Kidney epithelial cell (primary cell): ENCODE data around the gene SMIM44. TPM values are rescaled to one million over a fixed set of nuclear protein-coding genes. Genes with fewer than 3 reads are reported as not detected.

Source experiments
- DNase-seq: peaks from one replicate; pipeline ENCODE4 v3.0.0-alpha.2; 2010; ENCODE audit warnings: low read depth
- H3K27me3 ChIP-seq: 2 replicates; pipeline ENCODE4 v1.6.0; 2011; ENCODE audit warnings: low read length; ENCODE audit not compliant: control insufficient read depth, insufficient read depth
- H3K36me3 ChIP-seq: 2 replicates; pipeline ENCODE4 v1.5.1; 2011; ENCODE audit warnings: low read length; ENCODE audit not compliant: control insufficient read depth, insufficient read depth
- H3K4me3 ChIP-seq: 2 replicates; pipeline ENCODE4 v1.5.1; 2011; ENCODE audit warnings: low read depth, mild to moderate bottlenecking, control low read depth, low read length
- total RNA-seq: library from RNA; depleted of rRNA; stranded (reverse); fragments of >200 nt; gene quantifications from 2 replicates; pipeline ENCODE4 v1.2.3, GENCODE V29; 2015
- TF ChIP-seq, protein P1 (sequence below): IDR thresholded peaks from 2 replicates; pipeline ENCODE4 v1.5.1; 2011; ENCODE audit warnings: mild to moderate bottlenecking, moderate library complexity, low read length, control low read depth, inconsistent platforms; ENCODE audit not compliant: insufficient read depth, poor library complexity, severe bottlenecking

Gene SMIM44
- total RNA-seq, 1 donor from 2014 or later = 1.2 TPM

DNA sequence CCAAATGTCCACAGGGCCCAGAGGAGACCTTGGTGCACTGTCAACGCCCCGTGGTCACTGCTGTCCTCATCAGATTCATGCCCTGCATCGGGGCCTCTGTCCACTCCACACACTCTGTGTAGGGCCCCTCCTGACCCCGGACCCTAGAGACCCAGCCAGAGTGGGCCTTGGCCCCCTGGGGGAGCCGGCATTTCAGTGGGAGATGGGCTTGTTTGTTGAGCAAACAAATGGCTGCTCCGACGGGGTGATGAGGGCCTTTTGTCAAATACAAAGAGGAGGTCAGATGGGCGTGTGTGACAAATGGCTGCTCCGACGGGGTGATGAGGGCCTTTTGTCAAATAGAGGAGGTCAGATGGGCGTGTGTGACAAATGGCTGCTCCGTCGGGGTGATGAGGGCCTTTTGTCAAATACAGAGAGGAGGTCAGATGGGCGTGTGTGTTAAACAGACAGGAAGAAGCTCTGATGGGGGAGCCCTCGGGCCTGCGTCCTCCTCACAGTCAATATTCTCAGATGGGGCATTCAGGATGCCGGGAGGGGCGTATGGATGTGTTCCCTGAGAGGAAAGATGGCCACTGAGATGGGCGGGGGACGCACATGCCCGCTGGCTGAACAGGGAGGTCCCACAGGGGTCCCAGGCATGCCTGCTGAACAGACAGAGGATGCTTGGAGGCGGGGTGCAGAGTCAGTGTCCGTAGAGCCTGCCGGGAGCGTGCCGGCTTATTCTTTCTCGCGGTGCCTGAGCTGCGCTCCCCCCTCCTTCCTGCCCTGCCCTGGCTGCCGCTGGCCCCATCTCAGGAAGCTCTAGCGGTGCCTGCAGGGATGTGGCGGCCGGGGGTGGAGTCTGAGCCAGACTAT, 39.2 kb downstream of the SMIM44 start:
- TF ChIP-seq, protein P1, sequence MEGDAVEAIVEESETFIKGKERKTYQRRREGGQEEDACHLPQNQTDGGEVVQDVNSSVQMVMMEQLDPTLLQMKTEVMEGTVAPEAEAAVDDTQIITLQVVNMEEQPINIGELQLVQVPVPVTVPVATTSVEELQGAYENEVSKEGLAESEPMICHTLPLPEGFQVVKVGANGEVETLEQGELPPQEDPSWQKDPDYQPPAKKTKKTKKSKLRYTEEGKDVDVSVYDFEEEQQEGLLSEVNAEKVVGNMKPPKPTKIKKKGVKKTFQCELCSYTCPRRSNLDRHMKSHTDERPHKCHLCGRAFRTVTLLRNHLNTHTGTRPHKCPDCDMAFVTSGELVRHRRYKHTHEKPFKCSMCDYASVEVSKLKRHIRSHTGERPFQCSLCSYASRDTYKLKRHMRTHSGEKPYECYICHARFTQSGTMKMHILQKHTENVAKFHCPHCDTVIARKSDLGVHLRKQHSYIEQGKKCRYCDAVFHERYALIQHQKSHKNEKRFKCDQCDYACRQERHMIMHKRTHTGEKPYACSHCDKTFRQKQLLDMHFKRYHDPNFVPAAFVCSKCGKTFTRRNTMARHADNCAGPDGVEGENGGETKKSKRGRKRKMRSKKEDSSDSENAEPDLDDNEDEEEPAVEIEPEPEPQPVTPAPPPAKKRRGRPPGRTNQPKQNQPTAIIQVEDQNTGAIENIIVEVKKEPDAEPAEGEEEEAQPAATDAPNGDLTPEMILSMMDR = no peak
- Histone ChIP-seq H3K27me3 (no peaks in the 10 kb centered on the region), H3K36me3 (no peaks in the 10 kb centered on the region), H3K4me3 (no peak overlapping the region)
- no peak for DNase-seq

- Histone ChIP-seq H3K4me3 (no peak overlapping the region), H3K36me3 (peaks cover 3% of the 10 kb centered on the region), H3K27me3 (no peaks in the 10 kb centered on the region)
- DNase-seq = no peak
- TF ChIP-seq, protein P1 = no peak
These were observed 40.7 kb downstream of the SMIM44 start for GRCh38 chr19:3442487-3443071.

DNA sequence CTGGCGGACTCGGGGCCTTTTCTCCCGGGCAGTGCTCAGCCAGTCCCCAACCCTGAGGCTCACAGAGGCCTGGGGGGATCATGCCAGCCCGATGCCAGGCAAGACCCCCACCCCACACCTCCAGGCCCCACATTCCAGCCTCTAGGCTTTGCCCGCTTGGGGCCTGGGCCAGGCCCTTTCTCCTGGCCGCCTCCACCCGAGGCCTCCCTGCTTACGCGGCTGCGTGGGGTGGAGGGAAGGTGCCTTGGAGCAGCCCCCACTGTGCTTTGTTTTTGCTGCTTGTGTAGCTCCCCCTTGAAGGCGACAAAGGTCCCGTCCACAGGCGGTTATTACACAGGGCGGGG, 41.3 kb downstream of the SMIM44 start:
- no peak for DNase-seq
- H3K4me3 ChIP-seq = no peak overlapping the region
- H3K27me3 ChIP-seq = no peaks in the 10 kb centered on the region
- peaks cover 3% of the 10 kb centered on the region for H3K36me3 ChIP-seq
- TF ChIP-seq, protein P1 = no peak

DNA sequence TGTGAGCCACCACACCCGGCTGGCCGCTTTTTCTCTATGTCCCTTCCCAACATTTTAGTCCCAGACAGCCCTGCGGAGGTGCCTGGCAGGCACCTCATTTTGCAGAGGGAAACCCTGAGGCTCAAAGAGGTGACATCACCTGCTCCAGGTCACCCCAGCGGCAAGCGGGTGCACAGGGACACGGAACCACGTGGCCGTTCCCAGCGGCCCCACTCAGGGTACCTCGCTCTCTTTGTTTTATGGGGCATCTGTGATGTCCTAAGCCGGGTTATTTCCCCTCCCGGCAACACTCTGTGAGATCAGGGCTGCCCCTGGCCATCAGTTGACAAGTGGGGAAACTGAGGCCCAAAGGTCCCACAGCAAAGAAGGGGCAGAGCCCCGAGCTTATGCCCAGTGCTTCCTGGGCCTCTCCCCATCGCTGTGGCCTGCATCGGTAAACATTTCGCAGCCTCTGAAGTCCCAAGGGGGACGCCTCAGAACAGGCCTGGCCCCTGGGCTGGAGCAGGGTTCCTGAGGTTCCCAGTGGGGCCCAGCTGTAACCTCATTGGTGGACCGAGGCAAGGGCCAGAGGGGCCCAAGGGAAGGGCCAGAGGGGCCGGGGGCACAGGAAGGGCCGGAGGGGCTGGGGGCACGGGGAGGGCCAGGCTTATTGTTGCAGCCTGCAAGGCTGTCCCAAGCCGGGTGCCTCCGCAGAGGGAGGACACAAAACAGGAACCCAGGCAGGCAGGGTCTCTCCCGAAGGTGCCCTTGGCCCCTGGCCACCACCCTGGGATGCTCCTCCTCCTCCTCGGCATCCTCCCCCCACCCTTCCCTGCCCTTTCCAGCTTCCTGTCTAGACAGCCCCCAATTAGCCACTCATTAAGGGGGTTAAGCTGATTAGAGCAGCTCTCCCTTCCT, 41.9 kb downstream of the SMIM44 start:
- H3K4me3 ChIP-seq = no peak overlapping the region
- TF ChIP-seq, protein P1 = no peak
- no peaks in the 10 kb centered on the region for H3K27me3 ChIP-seq
- H3K36me3 ChIP-seq = peaks cover 3% of the 10 kb centered on the region
- DNase-seq = no peak

DNA sequence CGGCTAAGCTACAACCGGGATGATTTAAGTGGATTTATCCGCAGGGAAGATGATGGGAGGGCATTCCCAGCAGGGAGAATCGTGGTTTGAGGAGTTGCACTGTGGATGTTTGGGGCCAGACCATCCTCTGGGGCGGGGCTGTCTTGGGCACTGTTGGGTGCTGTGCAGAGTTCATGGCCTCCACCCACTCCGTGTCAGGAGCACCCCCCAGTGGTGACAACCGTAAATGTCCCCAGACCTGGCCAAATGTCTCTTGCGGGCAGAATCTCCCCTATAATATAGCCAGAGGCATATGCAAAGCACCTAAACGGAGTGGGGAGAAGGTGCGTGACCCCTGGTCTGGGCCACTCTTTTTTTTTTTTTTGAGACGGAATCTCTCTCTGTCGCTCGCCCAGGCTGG, 43.2 kb downstream of the SMIM44 start:
- Histone ChIP-seq H3K36me3 (peaks cover 5% of the 10 kb centered on the region), H3K4me3 (no peak overlapping the region), H3K27me3 (no peaks in the 10 kb centered on the region)
- DNase-seq = no peak
- TF ChIP-seq, protein P1 = peak; percentile 44
